H9 (cell line): ENCODE results near the gene ABL2. TPM values are rescaled to one million over a fixed set of nuclear protein-coding genes. Genes with fewer than 3 reads are reported as not detected.

Experiments used
- DNase-seq: peaks from one replicate; pipeline ENCODE4 v3.0.0-alpha.2; 2017
- H2AFZ ChIP-seq: one replicate; pipeline ENCODE4 v1.6.1; 2013; ENCODE audit warnings: mild to moderate bottlenecking, low read length, control low read depth, moderate library complexity
- H2AK5ac ChIP-seq: 2 replicates; pipeline ENCODE4 v1.6.1; 2013; ENCODE audit warnings: low read length, control low read depth, mixed read lengths; ENCODE audit not compliant: insufficient read length
- H2BK120ac ChIP-seq: one replicate; pipeline ENCODE4 v1.6.1; 2013; ENCODE audit warnings: low read depth, mild to moderate bottlenecking, low read length, control low read depth, inconsistent platforms; ENCODE audit not compliant: poor library complexity, severe bottlenecking
- H2BK12ac ChIP-seq: 2 replicates; pipeline ENCODE4 v1.6.1; 2013; ENCODE audit warnings: low read length, control low read depth, mixed read lengths, low read depth; ENCODE audit not compliant: insufficient read length
- H2BK15ac ChIP-seq: 2 replicates; pipeline ENCODE4 v1.6.1; 2013; ENCODE audit warnings: low read depth, low read length, control low read depth
- H2BK20ac ChIP-seq: one replicate; pipeline ENCODE4 v1.6.1; 2013; ENCODE audit warnings: low read depth, mild to moderate bottlenecking, low read length, control low read depth, inconsistent platforms; ENCODE audit not compliant: poor library complexity, severe bottlenecking
- H2BK5ac ChIP-seq: 2 replicates; pipeline ENCODE4 v1.6.1; 2013; ENCODE audit warnings: low read length, control low read depth, mixed read lengths; ENCODE audit not compliant: insufficient read length
- H3K14ac ChIP-seq: 2 replicates; pipeline ENCODE4 v1.6.1; 2013; ENCODE audit warnings: low read length, control low read depth; ENCODE audit not compliant: insufficient read depth
- H3K18ac ChIP-seq: 2 replicates; pipeline ENCODE4 v1.6.1; 2013; ENCODE audit warnings: low read depth, mild to moderate bottlenecking, mixed read lengths, low read length, control low read depth; ENCODE audit not compliant: insufficient read length
- H3K23ac ChIP-seq: 2 replicates; pipeline ENCODE4 v1.6.1; 2013; ENCODE audit warnings: low read length, control low read depth, mixed read lengths, low read depth; ENCODE audit not compliant: insufficient read length
- H3K23me2 ChIP-seq: 2 replicates; pipeline ENCODE4 v1.6.1; 2013; ENCODE audit warnings: low read depth, mild to moderate bottlenecking, mixed read lengths, low read length, control low read depth; ENCODE audit not compliant: insufficient read length, poor library complexity, severe bottlenecking
- H3K27ac ChIP-seq: 2 replicates; pipeline ENCODE4 v1.5.1; 2013; ENCODE audit warnings: low read length, control low read depth, mixed read lengths, low read depth; ENCODE audit not compliant: insufficient read length
- H3K27me3 ChIP-seq: 2 replicates; pipeline ENCODE4 v1.6.1; 2013; ENCODE audit warnings: low read length, control low read depth, inconsistent platforms; ENCODE audit not compliant: insufficient read depth
- H3K4ac ChIP-seq: 2 replicates; pipeline ENCODE4 v1.6.1; 2013; ENCODE audit warnings: low read depth, mild to moderate bottlenecking, control low read depth, inconsistent platforms, low read length, moderate library complexity
- H3K4me1 ChIP-seq: 2 replicates; pipeline ENCODE4 v1.6.1; 2013; ENCODE audit warnings: low read length, control low read depth, inconsistent platforms; ENCODE audit not compliant: insufficient read depth
- H3K4me2 ChIP-seq: 2 replicates; pipeline ENCODE4 v1.6.1; 2013; ENCODE audit warnings: low read length, control low read depth, mixed read lengths; ENCODE audit not compliant: insufficient read length, insufficient read depth
- H3K56ac ChIP-seq: 2 replicates; pipeline ENCODE4 v1.6.1; 2013; ENCODE audit warnings: low read depth, mild to moderate bottlenecking, mixed read lengths, low read length, control low read depth; ENCODE audit not compliant: insufficient read length
- H3K79me1 ChIP-seq: 2 replicates; pipeline ENCODE4 v1.6.1; 2013; ENCODE audit warnings: low read depth, mild to moderate bottlenecking, moderate library complexity, low read length, control low read depth, inconsistent platforms; ENCODE audit not compliant: insufficient read depth, poor library complexity, severe bottlenecking
- H3K79me2 ChIP-seq: 2 replicates; pipeline ENCODE4 v1.6.1; 2013; ENCODE audit warnings: low read length, control low read depth, inconsistent platforms; ENCODE audit not compliant: insufficient read depth
- H3K9ac ChIP-seq: 2 replicates; pipeline ENCODE4 v1.6.1; 2013; ENCODE audit warnings: low read length, control low read depth, mixed read lengths; ENCODE audit not compliant: insufficient read length; ENCODE audit errors: extremely low read depth
- H3K9me3 ChIP-seq: one replicate; pipeline ENCODE4 v1.6.1; 2013; ENCODE audit warnings: low read depth, low read length, inconsistent platforms; ENCODE audit not compliant: control insufficient read depth
- H3T11ph ChIP-seq: one replicate; pipeline ENCODE4 v1.6.1; 2013; ENCODE audit warnings: mild to moderate bottlenecking, low read length, control low read depth, inconsistent platforms
- H4K20me1 ChIP-seq: one replicate; pipeline ENCODE4 v1.6.1; 2013; ENCODE audit not compliant: control insufficient read depth, insufficient read length, insufficient read depth
- H4K5ac ChIP-seq: 2 replicates; pipeline ENCODE4 v1.6.1; 2013; ENCODE audit warnings: low read depth, mild to moderate bottlenecking, mixed read lengths, low read length, control low read depth; ENCODE audit not compliant: insufficient read length
- H4K8ac ChIP-seq: replicated peaks from 2 replicates; pipeline ENCODE4 v1.6.1; 2013; ENCODE audit warnings: low read length, control low read depth, mixed read lengths, low read depth; ENCODE audit not compliant: insufficient read length
- H4K91ac ChIP-seq: 2 replicates; pipeline ENCODE4 v1.6.1; 2013; ENCODE audit warnings: low read depth, mild to moderate bottlenecking, moderate library complexity, mixed read lengths, low read length, control low read depth; ENCODE audit not compliant: insufficient read length
- H3K27ac Mint-ChIP-seq, 3 experiments: 2 replicates in 2 of 3; 3 replicates in 1 of 3; pipeline ENCODE4 v1.8.0; 2020 to 2021; ENCODE audit warnings: mixed read lengths in 3 of 3, mild to moderate bottlenecking in 1 of 3, moderate library complexity in 1 of 3
- H3K27me3 Mint-ChIP-seq: 2 replicates; pipeline ENCODE4 v1.8.0; 2021; ENCODE audit warnings: low read depth, mild to moderate bottlenecking, moderate library complexity, mixed read lengths
- H3K36me3 Mint-ChIP-seq, 3 experiments: 2 replicates in 2 of 3; 3 replicates in 1 of 3; pipeline ENCODE4 v1.8.0; 2020 to 2021; ENCODE audit warnings: low read depth in 3 of 3, mixed read lengths in 3 of 3; ENCODE audit not compliant: insufficient read depth in 1 of 3
- H3K4me1 Mint-ChIP-seq, 2 experiments: 2 replicates each; pipeline ENCODE4 v1.8.0; 2020; ENCODE audit warnings: mixed read lengths in 2 of 2
- H3K4me3 Mint-ChIP-seq, 2 experiments: 2 replicates in 1 of 2; 3 replicates in 1 of 2; pipeline ENCODE4 v1.8.0; 2020 to 2021; ENCODE audit warnings: mild to moderate bottlenecking in 2 of 2, mixed read lengths in 2 of 2, moderate library complexity in 1 of 2
- H3K9me3 Mint-ChIP-seq, 2 experiments: 2 replicates in 1 of 2; 3 replicates in 1 of 2; pipeline ENCODE4 v1.8.0; 2020; ENCODE audit warnings: mild to moderate bottlenecking in 2 of 2, mixed read lengths in 2 of 2, moderate library complexity in 1 of 2
- CTCF ChIP-seq: fragments of 200-600 bp; sonication (generic); conservative IDR thresholded peaks from 3 replicates; pipeline ENCODE4 v1.8.0; 2021; ENCODE audit warnings: antibody characterized with exemption, mild to moderate bottlenecking
- WGBS: extraction: QIAGEN DNeasy Blood & Tissue Kit; methylation state at CpG from one replicate; pipeline ENCODE4 v1.1.7; 2013; ENCODE audit warnings: missing lambda C conversion rate, low lambda C conversion rate, mixed read lengths; ENCODE audit not compliant: insufficient read length; ENCODE audit errors: extremely low coverage; 5-methylcytosine and 5-hydroxymethylcytosine counted together
- total RNA-seq: library from RNA; stranded (reverse); gene quantifications from 2 replicates; pipeline ENCODE4 v1.2.1, GENCODE V29; 2021

Gene ABL2
- total RNA-seq, 1 experiment from 2014 or later, result 21.2 TPM

- no peak overlapping the region for H2AK5ac ChIP-seq
- no peaks in the 10 kb centered on the region for H3K79me1 ChIP-seq
- no peak overlapping the region for H3K27ac ChIP-seq
- H3K4me1 Mint-ChIP-seq, result peaks cover 9 to 13% of the 10 kb centered on the region in 2 experiments
- H2BK20ac ChIP-seq, result no peak overlapping the region
- H3K27ac Mint-ChIP-seq, result no peak overlapping the region
- H3K36me3 Mint-ChIP-seq, result peaks cover 23 to 77% (median 60%) of the 10 kb centered on the region in 3 experiments; a peak in 6 of 7 replicates
- H3K56ac ChIP-seq, result no peak overlapping the region
- no CpG with 5 or more reads among the region's 4 CpGs for WGBS
- no peak overlapping the region for H2BK5ac ChIP-seq
- no peaks in the 10 kb centered on the region for H4K20me1 ChIP-seq
- no peak overlapping the region for H3T11ph ChIP-seq
- no peak overlapping the region for H3K9ac ChIP-seq
- peaks cover 3% of the 10 kb centered on the region; the same call in 1 of the 2 replicates for H3K4me1 ChIP-seq
- H3K9me3 ChIP-seq, result no peaks in the 10 kb centered on the region
- H4K8ac ChIP-seq, result no peak overlapping the region
- no peaks in the 10 kb centered on the region for H3K23me2 ChIP-seq
- no peak overlapping the region for H2BK120ac ChIP-seq
- no peak overlapping the region for H4K91ac ChIP-seq
- no peak overlapping the region for H3K4ac ChIP-seq
- no peaks in the 10 kb centered on the region for H3K79me2 ChIP-seq
- no peak overlapping the region for H2BK12ac ChIP-seq
- no peak overlapping the region for H2AFZ ChIP-seq
- no peak overlapping the region for H3K23ac ChIP-seq
- DNase-seq, result no peak
- H3K9me3 Mint-ChIP-seq, result no peaks in the 10 kb centered on the region; a peak in 1 of 5 replicates
- H3K18ac ChIP-seq, result no peak overlapping the region
- TF ChIP-seq CTCF, result no peak
- no peak overlapping the region for H3K4me2 ChIP-seq
- H2BK15ac ChIP-seq, result no peak overlapping the region
- H3K14ac ChIP-seq, result no peak overlapping the region
- H3K27me3 ChIP-seq, result no peaks in the 10 kb centered on the region
- H4K5ac ChIP-seq, result no peak overlapping the region
- no peaks in the 10 kb centered on the region for H3K27me3 Mint-ChIP-seq
- no peak overlapping the region for H3K4me3 Mint-ChIP-seq
Observed at GRCh38 chr1:179095377-179095776, 134.1 kb downstream of the ABL2 start.
